NOMO-1 treated with DMSO at 0.1 percent for 48 hours (cell line): Measurements from ENCODE around the gene SH2D3A.
"Not testable (repeated sequence)": the region's sequence is repeated elsewhere in the genome, so short reads cannot be mapped to it uniquely, and the experiment has no call there.

Source experiments
- DNase-seq: peaks from one replicate; lab custom pipeline; 2025; ENCODE audit not compliant: unreplicated experiment; lab: John Stamatoyannopoulos, UW

SH2D3A gene

DNA sequence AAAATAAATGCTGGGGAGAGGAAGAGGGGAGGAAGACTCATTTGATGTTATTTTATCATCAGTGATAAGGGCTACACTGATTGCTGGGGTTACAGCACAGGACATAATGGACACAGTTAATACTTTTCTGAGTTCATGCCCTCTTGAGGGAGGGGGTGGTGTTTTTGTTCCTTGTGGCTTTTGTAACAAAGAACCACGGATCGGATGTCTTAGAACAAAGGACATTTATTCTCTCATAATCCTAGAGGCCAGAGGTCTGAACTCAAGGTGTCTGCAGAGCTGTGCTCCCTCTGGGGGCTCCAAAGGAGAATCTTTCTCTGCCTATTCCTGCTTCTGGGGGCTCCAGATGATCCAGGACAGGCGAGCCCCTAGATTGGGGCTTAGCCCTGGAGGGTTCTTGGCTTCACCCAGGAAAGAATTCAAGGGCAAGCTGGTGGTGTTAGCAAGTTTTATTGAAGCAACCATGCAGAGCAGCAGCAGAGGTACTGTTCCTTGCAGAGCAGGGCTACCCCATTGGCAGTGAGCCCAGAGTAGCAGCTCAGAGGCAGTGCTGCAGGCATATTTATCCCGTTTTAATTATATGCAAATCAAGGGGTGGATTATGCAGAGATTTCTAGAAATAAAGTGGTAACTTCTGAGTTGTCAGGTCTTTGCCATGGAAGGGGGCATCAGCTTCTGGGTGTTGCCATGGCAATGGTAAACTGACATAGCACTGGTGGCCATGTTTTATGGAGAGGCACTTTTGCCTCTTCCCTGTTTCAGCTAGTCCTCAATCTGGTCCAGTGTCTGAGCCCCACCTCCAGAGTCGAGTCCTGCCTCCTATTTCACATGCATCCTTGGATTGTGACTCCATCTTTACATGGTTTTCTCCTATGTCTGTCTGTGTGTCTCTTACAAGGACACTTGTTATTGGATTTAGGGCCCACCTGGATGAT lies 23.2 kb upstream of the SH2D3A start:
- no peak for DNase-seq

- DNase-seq, result no peak
These were observed 21.7 kb upstream of the SH2D3A start for GRCh38 chr19:6788896-6789295.

GRCh38 chr19:6787393-6787792 lies 20.2 kb upstream of the SH2D3A start:
- DNase-seq, result no peak

DNA sequence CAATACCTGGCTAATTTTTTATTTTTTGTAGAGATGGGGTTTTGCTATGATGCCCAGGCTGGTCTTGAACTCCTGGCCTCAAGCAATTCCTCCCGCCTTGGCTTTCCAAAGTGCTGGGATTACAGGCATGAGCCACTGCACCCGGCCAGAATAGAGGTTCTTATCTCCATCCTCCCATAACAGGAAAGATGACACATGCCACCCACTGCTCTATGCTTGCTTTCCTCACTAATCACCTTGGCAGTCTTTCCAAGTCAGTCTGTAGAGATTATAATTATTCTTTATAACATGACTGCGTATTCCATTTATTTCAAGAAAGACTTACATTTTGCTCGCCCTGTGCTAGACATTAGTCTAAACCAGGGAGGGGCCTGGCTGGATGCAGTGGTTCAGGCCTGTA lies 12.0 kb upstream of the SH2D3A start:
- DNase-seq, result no peak

DNA sequence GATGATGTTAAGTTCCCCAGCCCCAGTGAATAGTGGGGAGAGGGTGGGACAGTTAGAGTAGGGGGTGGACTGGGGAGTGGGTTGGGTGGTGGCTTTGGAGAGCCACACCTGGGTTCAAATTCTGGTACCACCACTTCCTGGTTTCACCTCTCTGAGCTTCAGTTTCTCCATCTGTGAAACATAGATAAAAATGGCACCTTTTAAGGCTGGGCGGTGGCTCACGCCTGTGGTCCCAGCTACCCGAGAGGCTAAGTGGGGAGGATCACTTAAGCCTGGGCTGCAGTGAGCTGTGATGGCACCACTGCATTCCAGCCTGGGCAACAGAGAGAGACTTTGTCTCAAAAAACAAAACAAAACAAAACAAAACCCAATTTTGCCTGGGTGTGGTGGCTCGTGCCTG lies 11.2 kb upstream of the SH2D3A start:
- DNase-seq, result no peak

DNA sequence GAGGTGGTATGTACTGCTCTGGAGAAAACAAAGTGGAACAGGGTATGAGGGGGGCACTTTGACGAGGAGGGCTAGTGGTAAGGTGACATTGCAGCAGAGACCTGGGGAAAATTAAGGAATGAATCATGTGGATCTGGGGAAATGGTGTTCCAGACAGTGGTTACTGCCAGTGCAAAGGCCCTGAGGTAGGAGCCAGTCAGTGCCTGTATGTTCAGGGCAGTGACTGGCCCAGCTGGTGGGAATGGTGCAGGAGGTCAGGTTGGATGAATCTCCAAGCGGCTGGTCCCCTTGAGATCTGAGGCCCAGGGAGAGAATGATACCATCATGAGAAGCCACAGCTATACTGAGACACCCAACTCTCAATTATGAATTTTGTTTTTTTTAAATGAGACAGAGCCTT lies 10.2 kb upstream of the SH2D3A start:
- DNase-seq, result no peak

DNA sequence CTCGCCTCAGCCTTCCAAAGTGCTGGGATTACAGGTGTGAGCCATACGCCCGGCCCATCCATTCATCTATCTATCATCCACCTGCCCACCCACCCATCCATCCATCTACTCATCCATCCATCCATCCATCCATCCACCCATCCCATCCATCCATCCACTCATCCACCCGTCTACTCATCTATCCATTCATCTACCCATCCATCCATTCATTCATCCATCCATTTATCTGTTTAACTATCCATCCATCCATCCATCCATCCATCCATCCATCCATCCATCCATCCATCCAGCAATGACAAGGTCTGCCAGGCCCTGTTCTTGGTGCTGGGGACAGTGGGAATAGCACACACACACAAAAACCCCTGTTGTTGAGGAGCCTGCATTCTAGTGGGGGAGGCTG lies 9.8 kb upstream of the SH2D3A start:
- no peak for DNase-seq

GRCh38 chr19:6776045-6776444 lies 8.8 kb upstream of the SH2D3A start:
- not testable (repeated sequence) for DNase-seq

- no peak for DNase-seq
These were observed 7.8 kb upstream of the SH2D3A start for GRCh38 chr19:6774821-6775707.

GRCh38 chr19:6773323-6773931 lies 6.2 kb upstream of the SH2D3A start:
- peak; percentile 54 for DNase-seq

DNA sequence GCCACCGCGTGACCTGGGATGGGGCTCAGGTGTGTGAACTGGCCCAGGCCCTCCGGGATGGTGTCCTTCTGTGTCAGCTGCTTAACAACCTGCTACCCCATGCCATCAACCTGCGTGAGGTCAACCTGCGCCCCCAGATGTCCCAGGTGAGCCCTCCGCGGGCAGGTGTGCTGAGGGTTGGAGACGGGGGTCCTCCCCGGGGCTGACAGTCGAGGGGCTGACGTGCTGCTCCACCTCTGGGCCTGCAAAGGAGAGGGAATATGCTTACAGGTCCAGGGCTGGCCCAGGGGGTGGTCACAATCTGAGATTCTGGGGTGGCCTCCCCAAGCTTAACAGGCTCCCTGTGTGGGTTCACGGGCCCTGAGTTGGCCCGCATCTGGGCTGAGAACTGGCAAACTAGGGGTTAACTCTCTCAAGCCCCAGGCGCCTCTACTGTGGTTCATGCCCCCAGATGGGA lies 5.7 kb upstream of the SH2D3A start:
- no peak for DNase-seq

- DNase-seq, result peak; percentile 88
These were observed 5.0 kb upstream of the SH2D3A start, which contains the start of gene VAV1 for GRCh38 chr19:6772028-6772865. Gene VAV1, plus strand, starts transcription at chr19:6772708. Its CDS starts 100 bp downstream, at chr19:6772808.

GRCh38 chr19:6771648-6772027 lies 4.4 kb upstream of the SH2D3A start:
- DNase-seq, result not testable (repeated sequence)

- peak; percentile 16 for DNase-seq
These were observed 1.9 kb upstream of the SH2D3A start for GRCh38 chr19:6769006-6769619.

DNA sequence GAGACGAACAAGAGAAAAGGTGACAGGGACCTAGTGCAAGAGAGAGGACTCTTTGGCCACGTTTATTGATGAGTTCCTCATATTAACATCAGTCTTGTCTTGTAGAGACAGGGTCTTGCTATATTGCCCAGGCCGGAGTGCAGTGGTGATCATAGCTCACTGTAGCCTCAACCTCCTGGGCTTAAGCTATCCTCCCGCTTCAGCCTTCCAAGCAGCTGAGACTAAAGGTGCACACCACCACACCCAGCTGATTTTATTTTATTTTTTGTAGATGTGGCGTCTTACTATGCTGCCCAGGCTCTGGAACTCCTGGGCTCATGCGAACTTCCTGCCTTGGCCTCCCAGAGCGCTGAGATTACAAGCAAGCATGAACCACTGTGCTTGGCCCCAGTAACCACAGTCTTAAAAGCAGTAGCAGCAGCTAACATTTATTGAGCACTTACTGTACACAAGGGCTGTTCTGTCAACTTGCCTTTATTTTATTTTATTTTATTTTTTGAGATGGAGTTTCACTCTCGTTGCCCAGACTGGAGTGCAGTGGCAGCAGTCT lies 1.1 kb upstream of the SH2D3A start:
- peak; percentile 32 for DNase-seq

DNA sequence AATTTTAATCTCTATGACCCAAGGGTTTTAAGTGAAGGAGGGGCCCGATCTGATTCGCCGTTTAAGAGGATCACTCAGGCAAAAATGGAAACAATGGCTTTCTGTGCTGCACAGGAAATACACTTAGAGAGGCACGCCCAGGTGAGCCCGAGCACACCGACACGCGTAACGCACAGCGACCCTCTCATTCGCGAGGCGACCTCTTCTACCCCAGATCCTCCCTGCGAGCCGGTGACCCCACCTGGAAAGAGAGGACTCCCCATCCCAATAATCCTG lies 216 bp downstream of the SH2D3A start:
- no peak for DNase-seq

DNA sequence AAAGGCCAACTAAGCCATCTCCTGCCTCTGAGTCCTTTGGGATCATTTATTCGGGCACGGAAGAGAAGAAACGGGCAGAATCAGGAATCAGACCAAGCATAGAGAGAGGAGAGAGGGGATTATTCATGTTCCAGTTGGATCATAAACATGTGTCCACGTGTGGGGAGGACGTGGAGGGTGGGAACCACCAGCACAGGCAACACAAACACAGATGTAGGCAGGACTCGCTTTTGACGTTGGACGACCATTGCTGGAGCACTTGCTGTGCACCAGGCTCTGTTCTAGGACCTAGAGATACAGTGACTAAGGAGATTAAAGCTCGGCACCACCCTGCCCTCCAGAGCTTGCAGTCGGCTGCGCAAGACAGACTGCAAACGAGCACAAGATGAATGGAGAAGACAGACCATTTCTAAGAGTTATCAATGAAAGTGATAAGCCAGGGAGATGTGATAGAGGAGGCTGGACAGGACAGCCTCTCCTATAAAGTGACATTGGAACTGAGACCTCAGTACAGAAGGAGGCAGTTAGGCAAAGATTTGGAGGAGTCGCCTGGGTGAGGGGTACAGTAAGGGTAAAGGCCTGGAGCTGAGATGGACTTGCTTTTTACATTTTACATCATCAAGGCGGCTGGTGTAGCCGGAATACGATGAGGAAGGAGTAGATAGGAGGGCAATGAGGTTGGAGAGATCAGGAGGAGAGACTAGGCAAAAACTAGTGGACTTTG lies 716 bp downstream of the SH2D3A start:
- DNase-seq, result no peak

DNA sequence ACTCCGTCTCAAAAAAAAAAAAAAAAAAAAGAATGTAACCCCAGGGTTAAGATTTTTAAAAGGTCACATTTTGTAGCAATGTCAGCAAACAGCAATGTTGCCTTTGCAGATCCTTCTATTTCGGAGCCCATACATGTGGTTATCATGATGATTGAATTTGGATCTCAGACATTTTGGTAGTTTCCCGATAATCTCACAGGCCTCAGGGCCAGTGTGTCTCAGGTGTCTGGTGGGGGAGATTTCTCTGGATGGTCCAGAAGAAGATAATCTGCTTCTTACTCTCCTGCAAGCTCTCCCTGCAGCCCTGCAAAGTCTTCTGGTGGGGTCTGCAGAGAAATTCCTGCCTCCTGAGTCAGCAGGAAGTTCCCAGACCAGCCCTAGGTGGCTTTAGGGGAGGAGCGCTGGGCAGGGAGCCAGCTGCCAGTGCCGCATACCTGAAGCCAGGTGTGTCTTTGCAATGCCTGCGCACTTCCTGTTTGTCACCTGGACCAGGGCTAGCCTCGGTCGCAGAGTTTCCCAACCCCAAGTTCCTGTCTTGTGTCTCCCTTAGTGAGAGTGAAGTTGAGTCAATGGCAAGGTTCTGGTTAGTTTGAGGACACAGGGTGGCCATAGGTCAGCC lies 1.4 kb downstream of the SH2D3A start:
- no peak for DNase-seq
